ENCODE measurements around the gene RPS28. TPM values are rescaled to one million over a fixed set of nuclear protein-coding genes. Genes with fewer than 3 reads are reported as not detected.
"Not testable (repeated sequence)": the region's sequence is repeated elsewhere in the genome, so short reads cannot be mapped to it uniquely, and the experiment has no call there.

Gene RPS28
- total and polyA plus RNA-seq, 12 donors: 883 to 1,375 (median 1,088) TPM

GRCh38 chr19:8342316-8342683, 21.0 kb downstream of the RPS28 start:
- 29 to 34% methylated on average over 14 of the region's 14 CpGs for WGBS, 2 donors
- H3K4me3 ChIP-seq: peak overlapping the region; percentile 51 to 87 (median 70)
- no peaks in the 10 kb centered on the region for H3K36me3 ChIP-seq
- DNase-seq (no peak), ATAC-seq (peak in 1 of 8 donors; percentile 0)
- H3K9me3 ChIP-seq: no peaks in the 10 kb centered on the region
- peaks cover 0 to 52% (median 0%) of the 10 kb centered on the region in 7 donors for H3K27me3 ChIP-seq
- peak overlapping the region; percentile 90 to 99 (median 97) for H3K27ac ChIP-seq
- intact Hi-C loops (cut with DNase I): loop anchor here in 2 of 10 donors (2.0 to 10.0 kb wide), 2 partner anchors 21 to 53 kb away; partner anchors contain the start of genes NDUFA7 (in 1 of the 2), RAB11B (in 1 of the 2) and RPS28 (in 1 of the 2)
- TF ChIP-seq, protein P1, sequence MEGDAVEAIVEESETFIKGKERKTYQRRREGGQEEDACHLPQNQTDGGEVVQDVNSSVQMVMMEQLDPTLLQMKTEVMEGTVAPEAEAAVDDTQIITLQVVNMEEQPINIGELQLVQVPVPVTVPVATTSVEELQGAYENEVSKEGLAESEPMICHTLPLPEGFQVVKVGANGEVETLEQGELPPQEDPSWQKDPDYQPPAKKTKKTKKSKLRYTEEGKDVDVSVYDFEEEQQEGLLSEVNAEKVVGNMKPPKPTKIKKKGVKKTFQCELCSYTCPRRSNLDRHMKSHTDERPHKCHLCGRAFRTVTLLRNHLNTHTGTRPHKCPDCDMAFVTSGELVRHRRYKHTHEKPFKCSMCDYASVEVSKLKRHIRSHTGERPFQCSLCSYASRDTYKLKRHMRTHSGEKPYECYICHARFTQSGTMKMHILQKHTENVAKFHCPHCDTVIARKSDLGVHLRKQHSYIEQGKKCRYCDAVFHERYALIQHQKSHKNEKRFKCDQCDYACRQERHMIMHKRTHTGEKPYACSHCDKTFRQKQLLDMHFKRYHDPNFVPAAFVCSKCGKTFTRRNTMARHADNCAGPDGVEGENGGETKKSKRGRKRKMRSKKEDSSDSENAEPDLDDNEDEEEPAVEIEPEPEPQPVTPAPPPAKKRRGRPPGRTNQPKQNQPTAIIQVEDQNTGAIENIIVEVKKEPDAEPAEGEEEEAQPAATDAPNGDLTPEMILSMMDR (IDR thresholded peaks at IDR 0.05): no peak
- H3K4me1 ChIP-seq: peaks cover 0 to 54% (median 28%) of the 10 kb centered on the region in 9 donors

- Histone ChIP-seq H3K4me1 (peaks cover 0 to 53% (median 22%) of the 10 kb centered on the region in 9 donors), H3K27ac (peak within 1 kb of the TSS; percentile 90 to 99 (median 97)), H3K36me3 (no peaks in the 10 kb centered on the region), H3K27me3 (peaks cover 0 to 46% (median 0%) of the 10 kb centered on the region in 7 donors), H3K9me3 (no peaks in the 10 kb centered on the region), H3K4me3 (peak within 1 kb of the TSS; percentile 51 to 87 (median 70))
- DNase-seq: peak; percentile 98 to 100
- TF ChIP-seq, protein P1 (IDR thresholded peaks at IDR 0.05): peak in 3 of 9 donors; percentile 14 to 16 (median 15)
- WGBS, 2 donors: 4 to 5% methylated on average over 62 to 65 of the region's 65 CpGs
- intact Hi-C loops (cut with DNase I): loop anchor here in 2 of 10 donors (2.0 to 10.0 kb wide), 2 partner anchors 22 to 52 kb away; partner anchors contain the start of genes NDUFA7 (in 1 of the 2), RAB11B (in 1 of the 2) and RPS28 (in 1 of the 2)
- ATAC-seq: peak; percentile 92 to 98 (median 94)
Measured at GRCh38 chr19:8342684-8343482, 21.6 kb downstream of the RPS28 start, which contains the start of gene KANK3. Gene KANK3, minus strand, starts transcription at chr19:8343262. Its CDS starts 5,434 bp downstream, at chr19:8337828.

DNA sequence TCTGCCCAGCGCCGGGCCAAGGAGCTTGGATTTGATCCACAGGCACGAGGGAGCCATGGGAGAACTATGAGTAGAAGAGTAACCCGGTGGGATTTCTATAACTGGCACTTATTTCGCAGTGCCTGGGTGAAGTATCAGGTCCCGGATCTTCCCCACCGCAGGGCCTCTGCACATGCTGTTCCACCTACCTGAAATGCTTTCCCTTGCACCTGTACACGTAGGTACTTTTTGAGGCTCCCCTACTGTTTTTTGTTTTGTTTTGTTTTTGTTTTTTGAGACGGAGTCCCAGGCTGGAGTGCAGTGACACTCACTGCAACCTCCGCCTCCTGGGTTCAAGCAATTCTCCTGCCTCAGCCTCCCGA, 22.2 kb downstream of the RPS28 start:
- ATAC-seq: no peak

GRCh38 chr19:8349629-8350372, 28.5 kb downstream of the RPS28 start:
- intact Hi-C loops (cut with DNase I): loop anchor here in 7 of 10 donors (5.0 to 10.0 kb wide), 7 partner anchors 42 to 235 kb away; partner anchors contain the start of genes RAB11B (in 2 of the 7) and PRAM1 (in 1 of the 7)
- not testable (repeated sequence) for H3K36me3 ChIP-seq, H3K9me3 ChIP-seq, DNase-seq, H3K4me3 ChIP-seq
- peaks cover 0 to 12% (median 0%) of the 10 kb centered on the region in 7 donors for H3K27me3 ChIP-seq
- H3K4me1 ChIP-seq: peaks cover 3 to 37% (median 21%) of the 10 kb centered on the region in 9 donors
- peak in 2 of 8 donors; percentile 25 to 26 for ATAC-seq
- WGBS, 2 donors: 59 to 71% methylated on average over 8 of the region's 8 CpGs
- peak overlapping the region in 5 of 10 donors; percentile 16 to 41 (median 26) for H3K27ac ChIP-seq

More for the DNA sequence above, 22.2 kb downstream of the RPS28 start:
- no peaks in the 10 kb centered on the region for H3K36me3 ChIP-seq
- H3K27ac ChIP-seq: peak overlapping the region in 8 of 10 donors; percentile 28 to 99 (median 96)
- H3K27me3 ChIP-seq: peaks cover 0 to 42% (median 0%) of the 10 kb centered on the region in 7 donors
- TF ChIP-seq, protein P1 (IDR thresholded peaks at IDR 0.05): no peak
- H3K4me3 ChIP-seq: peak overlapping the region; percentile 51 to 87 (median 70)
- peaks cover 0 to 50% (median 20%) of the 10 kb centered on the region in 9 donors for H3K4me1 ChIP-seq
- H3K9me3 ChIP-seq: no peaks in the 10 kb centered on the region
- WGBS, 2 donors: 37 to 39% methylated on average over 11 of the region's 11 CpGs
- intact Hi-C loops (cut with DNase I): loop anchor here in 2 of 10 donors (2.0 to 10.0 kb wide), 2 partner anchors 23 to 51 kb away; partner anchors contain the start of genes NDUFA7 (in 1 of the 2), RAB11B (in 1 of the 2) and RPS28 (in 1 of the 2)
- no peak for DNase-seq

Data from heart right ventricle (tissue), 16 donors.